OCI-LY3 (cell line): Measurements from ENCODE around the gene ANKLE1.

Experiments used
- H2AFZ ChIP-seq: fragments of 200-600, 300-600 bp; shearing (Covaris generic); 2 replicates; pipeline ENCODE4 v1.6.0; 2014; ENCODE audit warnings: antibody characterized with exemption, low read depth, low read length
- H3K27ac ChIP-seq: fragments of 200-600, 300-600 bp; sonication (generic); 2 replicates; pipeline ENCODE4 v1.5.1; 2014; ENCODE audit warnings: mild to moderate bottlenecking, low read length, moderate library complexity, mixed read lengths
- H3K27me3 ChIP-seq: fragments of 200-600, 300-600 bp; sonication (generic); 2 replicates; pipeline ENCODE4 v1.6.1; 2014; ENCODE audit warnings: low read depth, low read length, mixed read lengths
- H3K36me3 ChIP-seq: fragments of 200-600, 300-600 bp; sonication (generic); replicated peaks from 2 replicates; pipeline ENCODE3; 2014; ENCODE audit warnings: low read depth, low read length, mixed read lengths
- H3K4me1 ChIP-seq: fragments of 300-600, 200-600 bp; sonication (generic); 2 replicates; pipeline ENCODE4 v1.6.1; 2014; ENCODE audit warnings: low read length, mixed read lengths
- H3K4me2 ChIP-seq: fragments of 200-600, 300-600 bp; sonication (generic); 2 replicates; pipeline ENCODE4 v1.6.1; 2014; ENCODE audit warnings: low read length, mixed read lengths
- H3K4me3 ChIP-seq: fragments of 300-600, 200-600 bp; sonication (generic); 2 replicates; pipeline ENCODE4 v1.5.1; 2014; ENCODE audit warnings: antibody characterized with exemption, mild to moderate bottlenecking, low read length, moderate library complexity
- H3K79me2 ChIP-seq: fragments of 300-600, 200-600 bp; shearing (Covaris generic); 2 replicates; pipeline ENCODE4 v1.6.1; 2014; ENCODE audit warnings: mild to moderate bottlenecking, low read length, mixed read lengths
- H3K9ac ChIP-seq: fragments of 300-600, 200-600 bp; shearing (Covaris generic); 2 replicates; pipeline ENCODE4 v1.6.0; 2014; ENCODE audit warnings: mild to moderate bottlenecking, low read length, moderate library complexity
- H3K9me3 ChIP-seq: fragments of 200-600, 300-600 bp; shearing (Covaris generic); 2 replicates; pipeline ENCODE4 v1.6.1; 2014; ENCODE audit warnings: low read length, mixed read lengths; ENCODE audit not compliant: insufficient read depth
- H4K20me1 ChIP-seq: fragments of 200-600, 300-600 bp; sonication (generic); 2 replicates; pipeline ENCODE4 v1.6.1; 2016; ENCODE audit warnings: low read length, mixed read lengths; ENCODE audit not compliant: insufficient read depth
- EZH2phosphoT487 ChIP-seq: fragments of 200-600 bp; shearing (Covaris generic); IDR thresholded peaks from 2 replicates; pipeline ENCODE4 v1.6.1; 2018; ENCODE audit warnings: antibody characterized with exemption, mixed run types, low read depth
- TF ChIP-seq, protein P1 (sequence below): fragments of 200-600, 300-600 bp; sonication (generic); IDR thresholded peaks from 2 replicates; pipeline ENCODE4 v1.5.1; 2014; ENCODE audit warnings: antibody characterized with exemption, low read length, low read depth

Gene ANKLE1

DNA sequence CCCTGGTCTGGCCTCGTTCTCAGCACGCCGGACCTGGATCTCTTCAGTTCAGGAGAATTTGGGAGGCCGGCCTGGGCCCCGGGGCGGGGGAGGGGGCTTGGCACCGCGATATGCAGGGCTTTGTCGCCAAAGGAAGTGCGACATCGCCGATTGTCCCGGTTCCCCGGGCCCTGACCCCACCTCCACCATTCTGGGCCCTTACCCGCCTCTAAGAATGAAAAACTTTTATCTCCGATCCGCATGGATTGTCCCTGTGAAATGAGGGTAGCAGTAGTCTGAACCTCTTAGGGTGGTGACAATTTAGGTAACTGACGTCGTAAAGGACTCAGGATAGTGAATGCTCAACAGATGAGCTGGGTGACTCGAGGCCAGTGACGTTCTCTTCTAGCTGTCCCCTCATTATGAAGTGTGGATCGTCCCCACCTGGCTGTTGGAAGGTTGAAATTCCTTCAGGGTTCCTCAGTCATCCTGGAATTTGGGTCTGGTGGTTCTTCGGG lies 28.3 kb downstream of the ANKLE1 start:
- Histone ChIP-seq H3K9me3 (no peaks in the 10 kb centered on the region), H3K36me3 (peaks cover 14% of the 10 kb centered on the region), H2AFZ (no peak overlapping the region), H3K4me2 (peak overlapping the region; percentile 87), H3K9ac (peak overlapping the region; percentile 91), H3K27me3 (no peaks in the 10 kb centered on the region), H4K20me1 (peaks cover 12% of the 10 kb centered on the region; the same call in 1 of the 2 replicates), H3K27ac (peak overlapping the region; percentile 47), H3K4me3 (peak overlapping the region; percentile 98), H3K4me1 (peaks cover 16% of the 10 kb centered on the region), H3K79me2 (peaks cover 53% of the 10 kb centered on the region)
- no peak for TF ChIP-seq EZH2phosphoT487

DNA sequence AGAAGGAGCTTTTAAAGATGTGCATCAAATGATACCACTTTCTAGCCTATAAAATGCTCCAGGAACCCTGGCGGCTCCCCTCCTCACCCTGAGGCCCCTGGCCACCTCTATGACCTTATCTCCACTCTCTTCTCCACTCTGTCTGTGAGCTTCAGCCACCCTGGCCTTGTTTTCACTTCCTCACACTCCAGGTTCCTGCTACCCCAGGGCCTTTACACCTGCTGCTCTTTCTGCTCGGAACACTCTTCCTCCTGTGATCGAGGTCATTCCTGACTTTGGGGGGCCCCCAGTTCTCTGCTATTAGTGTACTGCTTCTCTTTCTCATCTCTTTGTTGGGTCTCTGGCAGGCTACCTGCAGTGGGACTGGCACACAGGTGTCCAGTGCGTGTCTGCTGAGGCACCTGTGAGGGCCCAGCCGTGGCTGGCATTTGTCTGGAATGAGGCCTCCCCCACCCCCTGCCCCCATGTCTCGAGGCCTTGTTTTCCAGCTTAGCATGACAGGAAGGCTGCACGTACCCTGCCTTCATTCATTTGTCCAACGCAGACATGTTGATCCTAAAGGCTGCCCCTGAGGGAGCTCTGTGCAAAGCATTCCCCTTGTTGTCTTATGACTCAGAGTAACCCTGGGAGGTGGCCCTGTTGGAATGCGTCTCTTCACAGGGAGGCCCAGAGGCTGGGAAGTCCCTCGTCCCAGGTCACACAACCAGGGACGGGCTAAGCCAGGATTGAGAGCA lies 29.9 kb downstream of the ANKLE1 start:
- Histone ChIP-seq H3K36me3 (peaks cover 22% of the 10 kb centered on the region), H2AFZ (no peak overlapping the region), H3K4me2 (no peak overlapping the region), H3K9ac (no peak overlapping the region), H3K4me1 (peaks cover 11% of the 10 kb centered on the region), H3K27ac (no peak overlapping the region), H4K20me1 (peaks cover 12% of the 10 kb centered on the region; the same call in 1 of the 2 replicates), H3K4me3 (no peak overlapping the region), H3K27me3 (no peaks in the 10 kb centered on the region), H3K9me3 (no peaks in the 10 kb centered on the region), H3K79me2 (peaks cover 47% of the 10 kb centered on the region)
- no peak for TF ChIP-seq EZH2phosphoT487
- TF ChIP-seq, protein P1, sequence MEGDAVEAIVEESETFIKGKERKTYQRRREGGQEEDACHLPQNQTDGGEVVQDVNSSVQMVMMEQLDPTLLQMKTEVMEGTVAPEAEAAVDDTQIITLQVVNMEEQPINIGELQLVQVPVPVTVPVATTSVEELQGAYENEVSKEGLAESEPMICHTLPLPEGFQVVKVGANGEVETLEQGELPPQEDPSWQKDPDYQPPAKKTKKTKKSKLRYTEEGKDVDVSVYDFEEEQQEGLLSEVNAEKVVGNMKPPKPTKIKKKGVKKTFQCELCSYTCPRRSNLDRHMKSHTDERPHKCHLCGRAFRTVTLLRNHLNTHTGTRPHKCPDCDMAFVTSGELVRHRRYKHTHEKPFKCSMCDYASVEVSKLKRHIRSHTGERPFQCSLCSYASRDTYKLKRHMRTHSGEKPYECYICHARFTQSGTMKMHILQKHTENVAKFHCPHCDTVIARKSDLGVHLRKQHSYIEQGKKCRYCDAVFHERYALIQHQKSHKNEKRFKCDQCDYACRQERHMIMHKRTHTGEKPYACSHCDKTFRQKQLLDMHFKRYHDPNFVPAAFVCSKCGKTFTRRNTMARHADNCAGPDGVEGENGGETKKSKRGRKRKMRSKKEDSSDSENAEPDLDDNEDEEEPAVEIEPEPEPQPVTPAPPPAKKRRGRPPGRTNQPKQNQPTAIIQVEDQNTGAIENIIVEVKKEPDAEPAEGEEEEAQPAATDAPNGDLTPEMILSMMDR = no peak

DNA sequence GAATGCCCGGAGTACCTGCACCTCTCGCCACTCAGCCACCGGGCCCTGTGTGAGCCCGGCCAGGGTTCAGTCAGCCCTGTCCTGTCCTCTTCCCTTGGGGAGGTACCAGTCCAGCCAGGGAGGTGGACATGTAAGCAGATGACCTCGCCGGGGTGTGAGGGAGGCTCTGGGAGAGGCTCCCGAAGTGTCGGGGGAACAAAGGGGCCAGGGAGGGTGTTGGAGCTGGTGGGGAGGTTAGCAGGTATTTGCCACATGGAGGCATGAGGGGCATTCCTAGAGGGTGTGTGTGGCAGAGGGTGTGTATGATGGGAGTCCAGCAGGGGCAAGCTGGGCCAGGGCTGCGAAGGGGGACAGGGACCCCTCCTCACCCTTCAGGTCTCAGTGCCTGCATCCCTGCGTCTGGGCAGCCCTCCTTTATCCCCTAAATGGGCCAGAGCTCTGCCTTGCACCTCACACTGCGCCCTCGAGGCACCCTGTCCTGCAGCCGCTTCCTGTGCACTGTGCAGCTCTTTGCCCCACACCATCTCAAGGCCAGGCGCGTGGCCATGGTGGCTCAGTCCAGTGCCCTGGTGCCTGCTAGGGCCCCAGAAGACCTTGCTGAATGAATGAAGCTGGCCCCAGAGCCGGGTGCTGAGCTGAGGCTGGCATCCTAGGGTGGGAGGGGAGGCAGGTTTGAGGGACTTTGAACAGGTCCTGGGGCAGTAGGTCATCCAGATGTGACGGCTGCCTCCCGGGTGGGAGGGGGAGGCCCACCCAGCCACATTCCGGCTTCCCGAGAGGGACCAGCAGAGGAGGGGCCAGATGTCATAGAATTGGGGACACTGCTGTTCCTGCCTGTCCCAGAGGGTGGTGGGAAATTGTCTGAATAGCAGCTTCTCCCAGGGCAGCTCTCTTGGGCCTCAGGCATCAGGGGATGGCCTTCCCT lies 30.8 kb downstream of the ANKLE1 start:
- Histone ChIP-seq H3K27ac (no peak overlapping the region), H3K27me3 (no peaks in the 10 kb centered on the region), H3K4me1 (peaks cover 9% of the 10 kb centered on the region), H4K20me1 (peaks cover 12% of the 10 kb centered on the region; the same call in 1 of the 2 replicates), H2AFZ (no peak overlapping the region), H3K9me3 (no peaks in the 10 kb centered on the region), H3K4me3 (no peak overlapping the region), H3K9ac (no peak overlapping the region), H3K4me2 (no peak overlapping the region), H3K36me3 (peaks cover 22% of the 10 kb centered on the region), H3K79me2 (peaks cover 40% of the 10 kb centered on the region)
- TF ChIP-seq, protein P1 = no peak
- TF ChIP-seq EZH2phosphoT487 = no peak

DNA sequence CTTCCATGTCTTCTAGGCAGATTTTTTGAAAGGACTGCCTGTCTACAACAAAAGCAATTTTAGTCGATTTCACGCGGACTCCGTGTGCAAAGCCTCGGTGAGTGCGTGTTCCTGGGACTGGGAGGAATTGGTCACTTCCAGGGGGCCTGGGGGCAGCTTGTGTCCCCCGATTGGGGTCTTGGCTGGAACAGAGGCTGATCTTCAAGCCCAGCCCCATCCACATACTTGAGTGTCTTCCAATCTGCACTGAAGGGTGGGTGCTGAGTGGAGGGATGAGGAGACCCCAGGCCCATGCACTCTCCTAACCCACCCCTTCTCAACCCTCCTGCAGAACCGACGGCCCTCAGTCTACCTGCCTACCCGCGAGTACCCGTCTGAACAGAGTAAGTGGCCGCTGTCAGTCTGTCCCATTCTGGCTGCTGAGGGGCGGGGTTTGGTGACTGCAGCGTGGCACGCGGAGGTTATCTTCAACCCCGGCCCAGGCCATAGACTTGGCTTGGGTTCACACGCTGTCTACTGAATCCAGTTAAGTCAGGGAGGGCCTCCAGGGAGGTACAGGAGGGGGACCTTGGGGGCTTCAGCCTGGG lies 32.4 kb downstream of the ANKLE1 start:
- no peak overlapping the region for H2AFZ ChIP-seq
- peaks cover 36% of the 10 kb centered on the region for H3K79me2 ChIP-seq
- peaks cover 22% of the 10 kb centered on the region for H3K36me3 ChIP-seq
- no peak overlapping the region for H3K4me3 ChIP-seq
- no peaks in the 10 kb centered on the region for H3K27me3 ChIP-seq
- H3K9me3 ChIP-seq = no peaks in the 10 kb centered on the region
- TF ChIP-seq, protein P1 = no peak
- no peak for TF ChIP-seq EZH2phosphoT487
- H3K4me2 ChIP-seq = no peak overlapping the region
- H4K20me1 ChIP-seq = peaks cover 12% of the 10 kb centered on the region; the same call in 1 of the 2 replicates
- H3K27ac ChIP-seq = no peak overlapping the region
- no peak overlapping the region for H3K9ac ChIP-seq
- peaks cover 9% of the 10 kb centered on the region for H3K4me1 ChIP-seq
